ENCODE measurements around the gene ALOX5AP. TPM values are rescaled to one million over a fixed set of nuclear protein-coding genes. Genes with fewer than 3 reads are reported as not detected.

Gene ALOX5AP
- total RNA-seq, 1 donor from 2014 or later: not detected

- Mint-ChIP-seq H3K9me3 (no peaks in the 10 kb centered on the region), H3K27ac (no peak overlapping the region), H3K4me3 (no peak overlapping the region), H3K4me1 (no peaks in the 10 kb centered on the region), H3K36me3 (no peaks in the 10 kb centered on the region), H3K27me3 (ENCODE audit: insufficient read depth, low read depth) (peaks cover 8% of the 10 kb centered on the region)
- Histone ChIP-seq H3K4me3 (no peak overlapping the region), H3K4me1 (no peaks in the 10 kb centered on the region), H3F3A (ENCODE audit: low read depth) (no peaks in the 10 kb centered on the region), H3K9me3 (ENCODE audit: low read depth) (no peaks in the 10 kb centered on the region), H3K27ac (no peak overlapping the region), H3K9ac (no peak overlapping the region), H3K4me2 (no peak overlapping the region), H4K20me1 (ENCODE audit: low read depth) (no peaks in the 10 kb centered on the region), H2AFZ (replicated peaks) (no peak overlapping the region), H3K27me3 (no peaks in the 10 kb centered on the region), H3K36me3 (no peaks in the 10 kb centered on the region), H3K79me2 (ENCODE audit: low read depth) (no peaks in the 10 kb centered on the region)
- TF ChIP-seq EZH2 (IDR thresholded peaks at IDR 0.05): no peak
- TF ChIP-seq EZH2phosphoT487 (IDR thresholded peaks at IDR 0.05): no peak
- TF ChIP-seq, protein P1, sequence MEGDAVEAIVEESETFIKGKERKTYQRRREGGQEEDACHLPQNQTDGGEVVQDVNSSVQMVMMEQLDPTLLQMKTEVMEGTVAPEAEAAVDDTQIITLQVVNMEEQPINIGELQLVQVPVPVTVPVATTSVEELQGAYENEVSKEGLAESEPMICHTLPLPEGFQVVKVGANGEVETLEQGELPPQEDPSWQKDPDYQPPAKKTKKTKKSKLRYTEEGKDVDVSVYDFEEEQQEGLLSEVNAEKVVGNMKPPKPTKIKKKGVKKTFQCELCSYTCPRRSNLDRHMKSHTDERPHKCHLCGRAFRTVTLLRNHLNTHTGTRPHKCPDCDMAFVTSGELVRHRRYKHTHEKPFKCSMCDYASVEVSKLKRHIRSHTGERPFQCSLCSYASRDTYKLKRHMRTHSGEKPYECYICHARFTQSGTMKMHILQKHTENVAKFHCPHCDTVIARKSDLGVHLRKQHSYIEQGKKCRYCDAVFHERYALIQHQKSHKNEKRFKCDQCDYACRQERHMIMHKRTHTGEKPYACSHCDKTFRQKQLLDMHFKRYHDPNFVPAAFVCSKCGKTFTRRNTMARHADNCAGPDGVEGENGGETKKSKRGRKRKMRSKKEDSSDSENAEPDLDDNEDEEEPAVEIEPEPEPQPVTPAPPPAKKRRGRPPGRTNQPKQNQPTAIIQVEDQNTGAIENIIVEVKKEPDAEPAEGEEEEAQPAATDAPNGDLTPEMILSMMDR (IDR thresholded peaks at IDR 0.05): no peak
- no peak for DNase-seq (ENCODE audit: low spot score)
Observed at GRCh38 chr13:30810801-30811200, 75.5 kb downstream of the ALOX5AP start.

Other genes with a start within 250 kb of the ALOX5AP start
- 36.2 and 42.5 TPM in 2 replicates for gene USPL1, start 117.6 kb upstream of the ALOX5AP start, total RNA-seq (ENCODE audit: low replicate concordance)
- 0.06 TPM in 1 of 2 replicates, not detected in the other for gene MEDAG, start 170.7 kb downstream of the ALOX5AP start, total RNA-seq (ENCODE audit: low replicate concordance)
- gene TEX26, start 197.1 kb downstream of the ALOX5AP start, total RNA-seq (ENCODE audit: low replicate concordance): not detected in 2 replicates